Measurements from ENCODE around the gene HDAC11.

Gene HDAC11

GRCh38 chr3:13506680-13507079 lies 26.6 kb downstream of the HDAC11 start:
- TF ChIP-seq CTCF (IDR thresholded peaks at IDR 0.05; ENCODE audit: low read depth, low read length) = no peak
- no peak for TF ChIP-seq EZH2phosphoT487 (IDR thresholded peaks at IDR 0.05; ENCODE audit: low read depth)
- H4K20me1 ChIP-seq (ENCODE audit: insufficient read depth, low read length) = no peaks in the 10 kb centered on the region; the same call in 1 of the 2 replicates
- H3K27me3 ChIP-seq (ENCODE audit: low read depth, low read length) = 0 out of 2 replicates have a peak, but pooled peaks cover 3% of the 10 kb centered on the region
- H3K27ac ChIP-seq (ENCODE audit: low read length) = no peak overlapping the region
- H3K79me2 ChIP-seq (ENCODE audit: low read length) = no peaks in the 10 kb centered on the region
- no peak overlapping the region for H2AFZ ChIP-seq (ENCODE audit: low read depth, low read length)
- H3K4me2 ChIP-seq (ENCODE audit: low read length) = no peak overlapping the region
- no peaks in the 10 kb centered on the region for H3K4me1 ChIP-seq (ENCODE audit: low read length)
- H3K4me3 ChIP-seq (ENCODE audit: low read length) = no peak overlapping the region
- H3K9me3 ChIP-seq (ENCODE audit: insufficient read depth, low read length) = no peaks in the 10 kb centered on the region
- no peaks in the 10 kb centered on the region for H3K36me3 ChIP-seq (replicated peaks; ENCODE audit: low read depth, low read length)
- H3K9ac ChIP-seq (ENCODE audit: low read length) = no peak overlapping the region

- Histone ChIP-seq H3K4me3 (ENCODE audit: low read length) (no peak overlapping the region), H3K9ac (ENCODE audit: low read length) (no peak overlapping the region), H3K27ac (ENCODE audit: low read length) (no peak overlapping the region), H3K4me2 (ENCODE audit: low read length) (no peak overlapping the region), H3K4me1 (ENCODE audit: low read length) (no peaks in the 10 kb centered on the region), H4K20me1 (ENCODE audit: insufficient read depth, low read length) (no peaks in the 10 kb centered on the region; the same call in 1 of the 2 replicates), H2AFZ (ENCODE audit: low read depth, low read length) (no peak overlapping the region), H3K36me3 (replicated peaks; ENCODE audit: low read depth, low read length) (no peaks in the 10 kb centered on the region), H3K9me3 (ENCODE audit: insufficient read depth, low read length) (no peaks in the 10 kb centered on the region), H3K27me3 (ENCODE audit: low read depth, low read length) (0 out of 2 replicates have a peak, but pooled peaks cover 3% of the 10 kb centered on the region), H3K79me2 (ENCODE audit: low read length) (no peaks in the 10 kb centered on the region)
- TF ChIP-seq CTCF (IDR thresholded peaks at IDR 0.05; ENCODE audit: low read depth, low read length) (no peak), EZH2phosphoT487 (IDR thresholded peaks at IDR 0.05; ENCODE audit: low read depth) (no peak)
Measured at GRCh38 chr3:13507247-13507569, 27.1 kb downstream of the HDAC11 start.

GRCh38 chr3:13507570-13508339 lies 27.6 kb downstream of the HDAC11 start:
- Histone ChIP-seq H3K36me3 (replicated peaks; ENCODE audit: low read depth, low read length) (no peaks in the 10 kb centered on the region), H2AFZ (ENCODE audit: low read depth, low read length) (no peak overlapping the region), H4K20me1 (ENCODE audit: insufficient read depth, low read length) (no peaks in the 10 kb centered on the region; the same call in 1 of the 2 replicates), H3K4me2 (ENCODE audit: low read length) (no peak overlapping the region), H3K27ac (ENCODE audit: low read length) (no peak overlapping the region), H3K79me2 (ENCODE audit: low read length) (no peaks in the 10 kb centered on the region), H3K9ac (ENCODE audit: low read length) (no peak overlapping the region), H3K4me1 (ENCODE audit: low read length) (peaks cover 5% of the 10 kb centered on the region), H3K4me3 (ENCODE audit: low read length) (no peak overlapping the region), H3K9me3 (ENCODE audit: insufficient read depth, low read length) (no peaks in the 10 kb centered on the region), H3K27me3 (ENCODE audit: low read depth, low read length) (0 out of 2 replicates have a peak, but pooled peaks cover 3% of the 10 kb centered on the region)
- TF ChIP-seq EZH2phosphoT487 (IDR thresholded peaks at IDR 0.05; ENCODE audit: low read depth) = no peak
- TF ChIP-seq CTCF (IDR thresholded peaks at IDR 0.05; ENCODE audit: low read depth, low read length) = no peak

- Histone ChIP-seq H3K4me2 (ENCODE audit: low read length) (no peak overlapping the region), H3K9me3 (ENCODE audit: insufficient read depth, low read length) (no peaks in the 10 kb centered on the region), H3K9ac (ENCODE audit: low read length) (no peak overlapping the region), H3K36me3 (replicated peaks; ENCODE audit: low read depth, low read length) (no peaks in the 10 kb centered on the region), H3K4me3 (ENCODE audit: low read length) (no peak overlapping the region), H4K20me1 (ENCODE audit: insufficient read depth, low read length) (no peaks in the 10 kb centered on the region; the same call in 1 of the 2 replicates), H3K4me1 (ENCODE audit: low read length) (peaks cover 11% of the 10 kb centered on the region), H3K27me3 (ENCODE audit: low read depth, low read length) (0 out of 2 replicates have a peak, but pooled peaks cover 2% of the 10 kb centered on the region), H3K79me2 (ENCODE audit: low read length) (no peaks in the 10 kb centered on the region), H3K27ac (ENCODE audit: low read length) (no peak overlapping the region), H2AFZ (ENCODE audit: low read depth, low read length) (no peak overlapping the region)
- no peak for TF ChIP-seq EZH2phosphoT487 (IDR thresholded peaks at IDR 0.05; ENCODE audit: low read depth)
- TF ChIP-seq CTCF (IDR thresholded peaks at IDR 0.05; ENCODE audit: low read depth, low read length) = no peak
Measured at GRCh38 chr3:13508496-13508895, 28.4 kb downstream of the HDAC11 start.

Data from OCI-LY3 (cell line).